ENCODE measurements around the gene TRIM44.
"Not testable (repeated sequence)": the region's sequence is repeated elsewhere in the genome, so short reads cannot be mapped to it uniquely, and the experiment has no call there.

The TRIM44 gene

GRCh38 chr11:35814720-35815305 lies 152.2 kb downstream of the TRIM44 start:
- no peak for DNase-seq (ENCODE audit: low read depth in 2 of 2)

- no peak for DNase-seq (ENCODE audit: low read depth in 2 of 2)
Measured at GRCh38 chr11:35815556-35816315, 153.2 kb downstream of the TRIM44 start.

- no peak for DNase-seq (ENCODE audit: low read depth in 2 of 2)
Measured at GRCh38 chr11:35820614-35821013, 158.0 kb downstream of the TRIM44 start.

GRCh38 chr11:35822815-35823495 lies 160.4 kb downstream of the TRIM44 start:
- no peak for DNase-seq (ENCODE audit: low read depth in 2 of 2)

- DNase-seq (ENCODE audit: low read depth in 2 of 2), result no peak
Measured at GRCh38 chr11:35823742-35824298, 161.2 kb downstream of the TRIM44 start.

- no peak for DNase-seq (ENCODE audit: low read depth in 2 of 2)
Measured at GRCh38 chr11:35825386-35825785, 162.8 kb downstream of the TRIM44 start.

- DNase-seq (ENCODE audit: low read depth in 2 of 2), result no peak
Measured at GRCh38 chr11:35826006-35826405, 163.4 kb downstream of the TRIM44 start.

GRCh38 chr11:35826949-35827348 lies 164.4 kb downstream of the TRIM44 start:
- DNase-seq (ENCODE audit: low read depth in 2 of 2), result no peak

GRCh38 chr11:35836205-35836604 lies 173.6 kb downstream of the TRIM44 start:
- DNase-seq (ENCODE audit: low read depth in 2 of 2), result no peak

- DNase-seq (ENCODE audit: low read depth in 2 of 2), result no peak
Measured at GRCh38 chr11:35838071-35838470, 175.5 kb downstream of the TRIM44 start.

- DNase-seq (ENCODE audit: low read depth in 2 of 2), result not testable (repeated sequence)
Measured at GRCh38 chr11:35838697-35839367, 176.3 kb downstream of the TRIM44 start.

- DNase-seq (ENCODE audit: low read depth in 2 of 2), result no peak
Measured at GRCh38 chr11:35839368-35840161, 177.0 kb downstream of the TRIM44 start.

GRCh38 chr11:35841733-35842132 lies 179.2 kb downstream of the TRIM44 start:
- DNase-seq (ENCODE audit: low read depth in 2 of 2), result no peak

GRCh38 chr11:35842958-35843357 lies 180.4 kb downstream of the TRIM44 start:
- no peak for DNase-seq (ENCODE audit: low read depth in 2 of 2)

- no peak for DNase-seq (ENCODE audit: low read depth in 2 of 2)
Measured at GRCh38 chr11:35844579-35844978, 182.0 kb downstream of the TRIM44 start.

GRCh38 chr11:35845860-35846259 lies 183.3 kb downstream of the TRIM44 start:
- no peak for DNase-seq (ENCODE audit: low read depth in 2 of 2)

GRCh38 chr11:35846874-35847273 lies 184.3 kb downstream of the TRIM44 start:
- DNase-seq (ENCODE audit: low read depth in 2 of 2), result no peak

- DNase-seq (ENCODE audit: low read depth in 2 of 2), result no peak
Measured at GRCh38 chr11:35847473-35847872, 184.9 kb downstream of the TRIM44 start.

- no peak for DNase-seq (ENCODE audit: low read depth in 2 of 2)
Measured at GRCh38 chr11:35848616-35849015, 186.0 kb downstream of the TRIM44 start.

- no peak for DNase-seq (ENCODE audit: low read depth in 2 of 2)
Measured at GRCh38 chr11:35850191-35850590, 187.6 kb downstream of the TRIM44 start.

- no peak for DNase-seq (ENCODE audit: low read depth in 2 of 2)
Measured at GRCh38 chr11:35851342-35851741, 188.8 kb downstream of the TRIM44 start.

All from activated CD8-positive, alpha-beta memory T cell treated with anti-CD3 and anti-CD28 coated beads for 4 hours (primary cell).